Breast epithelium (tissue), 3 donors: Measurements from ENCODE around the gene PBRM1.

Experiments used
- CTCF ChIP-seq, 3 donors: fragments of 450-650 bp; IDR thresholded peaks; one replicate each; pipeline ENCODE4 v1.5.1; 2016 to 2017; ENCODE audit warnings: antibody characterized with exemption in 3 of 3, mild to moderate bottlenecking in 3 of 3, moderate library complexity in 3 of 3
- POLR2A ChIP-seq: fragments of 450-650 bp; IDR thresholded peaks from one replicate; pipeline ENCODE4 v1.6.1; 2016; ENCODE audit warnings: antibody characterized with exemption, mild to moderate bottlenecking, moderate library complexity
- POLR2AphosphoS5 ChIP-seq, 3 donors: sonication (generic); formaldehyde crosslinking; IDR thresholded peaks; one replicate each; pipeline ENCODE4 v1.6.1; 2017; ENCODE audit warnings: antibody characterized with exemption in 3 of 3

- TF ChIP-seq CTCF (IDR thresholded peaks at IDR 0.05) (no peak), POLR2A (no peak), POLR2AphosphoS5 (IDR thresholded peaks at IDR 0.05) (no peak)
Measured at GRCh38 chr3:52502808-52503350, 182.8 kb downstream of the PBRM1 start.
